Measurements from ENCODE around the gene AGXT. TPM values are rescaled to one million over a fixed set of nuclear protein-coding genes. Genes with fewer than 3 reads are reported as not detected.

Gene AGXT
- total RNA-seq, 1 experiment from 2014 or later = 0.34 TPM

- Histone ChIP-seq H3K79me2 (ENCODE audit: insufficient read depth, low read length) (no peaks in the 10 kb centered on the region), H3K36me3 (ENCODE audit: control insufficient read depth in 1 of 2, insufficient read depth in 2 of 2, low read length in 2 of 2) (no peaks in the 10 kb centered on the region), H3K4me2 (ENCODE audit: low read length) (no peak overlapping the region), H3K9me2 (ENCODE audit: insufficient read depth) (no peaks in the 10 kb centered on the region), H4K20me1 (ENCODE audit: insufficient read depth) (no peaks in the 10 kb centered on the region), H3K4me3 (replicated peaks in 1 of 2; ENCODE audit: low read depth in 1 of 2, low read length in 2 of 2) (no peak overlapping the region), H2AFZ (ENCODE audit: low read depth, low read length, poor library complexity, severe bottlenecking) (no peak overlapping the region), H3K27me3 (ENCODE audit: insufficient read depth, low read length) (no peaks in the 10 kb centered on the region), H3K4me1 (ENCODE audit: control insufficient read depth in 1 of 2, insufficient read depth in 2 of 2, low read length in 2 of 2) (peaks cover 5 to 22% of the 10 kb centered on the region in 2 experiments; a peak in 3 of 4 replicates), H3K9me3 (ENCODE audit: control insufficient read depth in 1 of 2, insufficient read depth in 1 of 2, low read depth in 1 of 2, low read length in 2 of 2) (no peaks in the 10 kb centered on the region), H3K27ac (ENCODE audit: low read depth, low read length) (no peak overlapping the region), H3K9ac (ENCODE audit: low read length) (no peak overlapping the region)
- CTCF ChIA-PET = no interaction called here
- no peak for TF ChIP-seq SIN3A (IDR thresholded peaks at IDR 0.05; ENCODE audit: low read depth)
- TF ChIP-seq ZNF274 (IDR thresholded peaks at IDR 0.05; ENCODE audit: low read depth, low read length) = no peak
- no peak for TF ChIP-seq ELF1 (IDR thresholded peaks at IDR 0.05; ENCODE audit: borderline replicate concordance, low read depth)
- no peak for TF ChIP-seq SP1 (IDR thresholded peaks at IDR 0.05; ENCODE audit: low read depth)
- no peak for TF ChIP-seq MAX (IDR thresholded peaks at IDR 0.05)
- TF ChIP-seq EGR1 (IDR thresholded peaks at IDR 0.05; ENCODE audit: low read depth) = no peak
- TF ChIP-seq EZH2phosphoT487 (IDR thresholded peaks at IDR 0.05; ENCODE audit: borderline replicate concordance) = no peak
- TF ChIP-seq RAD21 (IDR thresholded peaks at IDR 0.05; ENCODE audit: low read depth) = no peak
- TF ChIP-seq ZFX (IDR thresholded peaks at IDR 0.05) = no peak
- no peak for TF ChIP-seq YY1 (IDR thresholded peaks at IDR 0.05; ENCODE audit: extremely low read depth, insufficient replicate concordance, low read depth, low read length)
- TF ChIP-seq SRF (IDR thresholded peaks at IDR 0.05; ENCODE audit: low read depth) = no peak
- TF ChIP-seq FOSL1 (IDR thresholded peaks at IDR 0.05; ENCODE audit: low read depth) = no peak
- TF ChIP-seq TCF7L2 (IDR thresholded peaks at IDR 0.05; ENCODE audit: borderline replicate concordance, extremely low read depth, insufficient read depth, insufficient read length) = no peak
- TF ChIP-seq CEBPB (IDR thresholded peaks at IDR 0.05; ENCODE audit: low read depth) = no peak
- no peak for TF ChIP-seq ATF3 (IDR thresholded peaks at IDR 0.05)
- no peak for TF ChIP-seq CBX3 (IDR thresholded peaks at IDR 0.05; ENCODE audit: low read depth)
- no peak for TF ChIP-seq JUND (IDR thresholded peaks at IDR 0.05)
- TF ChIP-seq EZH2 (IDR thresholded peaks at IDR 0.05) = no peak
- no peak for TF ChIP-seq POLR2A (IDR thresholded peaks at IDR 0.05; ENCODE audit: borderline replicate concordance, extremely low read depth, insufficient read depth, insufficient read length)
- no peak for TF ChIP-seq REST (IDR thresholded peaks at IDR 0.05; ENCODE audit: low read depth)
- DNase-seq (ENCODE audit: low read depth, low spot score) = no peak
- ATAC-seq = no peak
- RAD21 ChIA-PET (ENCODE audit: low non-redundant PET in 1 of 2, low total read pairs in 2 of 2, uncharacterized antibody in 2 of 2, unreplicated experiment in 2 of 2) = no interaction called here
- POLR2A ChIA-PET = no interaction called here
- intact Hi-C loops (cut with micrococcal nuclease) = no loop called here
- no TSS peak for BruUV-seq (replicated peaks)
Observed at GRCh38 chr2:240919786-240920782, 51.5 kb downstream of the AGXT start.
